Effector memory CD8-positive, alpha-beta T cell (primary cell): Measurements from ENCODE around the gene HMX1.
A peak's percentile ranks its signal among the peaks of the same experiment; 100 is the strongest.

Experiments
- ATAC-seq: fragments of 150-1000 bp; cut with Tn5 transposase; replicated peaks from 2 replicates; pipeline ENCODE4 v1.10.0; 2021; ENCODE audit warnings: mild to moderate bottlenecking, moderate library complexity
- DNase-seq, 3 experiments: peaks; one replicate each; pipeline ENCODE4 v3.0.0; 2021
- H3K27ac Mint-ChIP-seq, 2 donors: one replicate each; pipeline ENCODE4 v1.8.0; 2022; ENCODE audit warnings: mild to moderate bottlenecking in 2 of 2, mixed read lengths in 2 of 2, moderate library complexity in 2 of 2
- H3K27me3 Mint-ChIP-seq, 2 donors: one replicate each; pipeline ENCODE4 v1.8.0; 2022; ENCODE audit warnings: mixed read lengths in 2 of 2
- H3K36me3 Mint-ChIP-seq: one replicate; pipeline ENCODE4 v1.8.0; 2022; ENCODE audit warnings: mild to moderate bottlenecking, moderate library complexity, mixed read lengths; ENCODE audit not compliant: insufficient read depth
- H3K4me1 Mint-ChIP-seq, 2 donors: one replicate each; pipeline ENCODE4 v1.8.0; 2022; ENCODE audit warnings: low read depth in 2 of 2, mixed read lengths in 2 of 2
- H3K4me3 Mint-ChIP-seq, 2 donors: one replicate each; pipeline ENCODE4 v1.8.0; 2022; ENCODE audit warnings: mild to moderate bottlenecking in 2 of 2, mixed read lengths in 2 of 2, moderate library complexity in 2 of 2
- H3K9me3 Mint-ChIP-seq, 2 donors: one replicate each; pipeline ENCODE4 v1.8.0; 2022; ENCODE audit warnings: mixed read lengths in 2 of 2

Gene HMX1

DNA sequence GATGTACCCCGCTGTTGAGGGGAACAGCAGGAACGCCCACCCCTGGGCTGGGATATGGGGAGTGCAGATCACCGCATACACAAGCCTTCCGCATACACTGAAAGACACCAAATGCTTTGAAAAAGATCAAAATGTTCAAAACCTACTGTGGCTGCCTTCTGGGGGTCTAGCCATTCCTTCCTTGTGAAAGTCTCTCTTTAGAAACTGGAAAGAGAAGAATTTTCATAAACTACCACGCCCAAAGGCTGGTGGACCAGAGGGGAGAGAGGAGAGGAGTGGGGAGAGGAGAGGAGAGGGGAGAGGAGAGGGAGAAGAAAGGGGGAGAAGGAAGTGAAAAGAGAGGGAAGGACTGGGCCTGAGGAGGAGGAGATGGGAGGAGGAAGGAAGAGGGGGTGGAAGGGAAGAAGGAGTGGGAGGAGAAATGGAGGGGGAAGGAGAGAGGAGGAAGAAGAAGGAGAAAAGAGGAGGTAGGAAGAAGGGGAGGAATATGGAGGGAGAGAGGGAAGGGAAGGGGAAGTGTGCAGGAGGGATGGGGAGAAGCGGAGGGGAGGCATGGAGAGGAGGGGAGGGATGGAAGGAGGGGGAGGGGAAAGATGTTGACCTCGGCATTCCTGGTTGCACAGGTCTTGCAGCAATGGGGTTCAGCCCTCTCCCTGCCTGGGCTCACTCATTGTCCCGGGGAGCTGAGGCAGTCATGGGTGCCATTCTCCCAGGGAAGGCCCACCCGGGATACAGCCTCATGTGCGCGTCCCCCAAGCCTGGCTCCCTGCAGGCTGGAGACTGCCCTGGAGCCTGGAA lies 5.5 kb upstream of the HMX1 start:
- no peak for DNase-seq
- Mint-ChIP-seq H3K36me3 (no peaks in the 10 kb centered on the region), H3K9me3 (no peaks in the 10 kb centered on the region), H3K27me3 (peaks cover 62 to 98% of the 10 kb centered on the region in 2 donors), H3K4me3 (no peak overlapping the region), H3K27ac (no peak overlapping the region), H3K4me1 (peaks cover 7 to 9% of the 10 kb centered on the region in 2 donors)
- ATAC-seq = no peak

GRCh38 chr4:8874896-8875680 lies 3.4 kb upstream of the HMX1 start:
- H3K27me3 Mint-ChIP-seq = peaks cover 58 to 92% of the 10 kb centered on the region in 2 donors
- no peak for ATAC-seq
- no peaks in the 10 kb centered on the region for H3K36me3 Mint-ChIP-seq

DNA sequence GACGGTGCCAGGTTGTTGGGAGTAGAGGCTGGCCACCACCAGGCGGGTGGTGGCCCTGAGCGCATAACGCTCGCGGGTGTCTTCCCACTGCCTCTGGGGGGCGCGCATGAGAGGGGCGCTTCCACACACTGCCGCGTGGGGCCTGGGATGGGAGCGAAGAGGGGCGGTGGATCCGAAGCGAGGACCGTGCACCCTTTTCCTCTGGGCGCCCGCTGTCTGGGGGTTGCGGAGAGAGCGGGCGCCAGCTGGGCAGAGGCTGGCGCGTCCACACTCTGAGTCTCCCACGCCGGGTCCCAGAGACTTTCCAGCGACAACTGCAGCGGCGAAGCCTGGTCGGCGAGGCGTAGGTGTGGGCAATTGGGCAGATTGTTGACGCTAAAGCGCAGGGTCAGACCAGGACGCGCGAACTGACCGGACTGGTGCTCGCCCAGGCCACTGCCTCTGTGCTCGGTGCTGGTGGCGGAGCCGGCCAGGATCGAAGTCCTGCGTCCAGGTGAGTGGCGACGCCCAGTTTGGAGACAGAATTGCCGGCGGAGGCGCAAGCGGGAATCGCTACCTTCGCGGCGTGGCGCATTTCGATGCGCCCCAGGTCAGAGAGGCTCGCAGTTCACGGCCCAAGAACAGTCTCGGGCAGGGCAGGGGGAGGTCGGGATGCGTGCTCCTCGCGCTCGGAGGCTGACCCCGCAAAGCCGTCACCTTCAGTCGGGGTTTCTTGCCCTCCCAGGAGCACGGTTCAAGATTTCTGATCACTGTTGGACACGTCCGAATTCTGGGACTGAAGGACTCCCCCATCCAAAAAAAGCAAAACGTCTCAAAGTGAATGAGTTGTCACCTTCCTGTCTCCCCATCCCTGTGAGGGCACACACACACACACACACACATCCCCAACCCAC lies 2.6 kb upstream of the HMX1 start:
- Mint-ChIP-seq H3K36me3 (no peaks in the 10 kb centered on the region), H3K9me3 (no peaks in the 10 kb centered on the region), H3K4me3 (no peak overlapping the region), H3K27ac (no peak overlapping the region), H3K4me1 (peaks cover 7 to 10% of the 10 kb centered on the region in 2 donors), H3K27me3 (peaks cover 62 to 92% of the 10 kb centered on the region in 2 donors)
- no peak for DNase-seq
- no peak for ATAC-seq

More at GRCh38 chr4:8874896-8875680, 3.4 kb upstream of the HMX1 start:
- Mint-ChIP-seq H3K27ac (no peak overlapping the region), H3K4me1 (peaks cover 7 to 10% of the 10 kb centered on the region in 2 donors), H3K4me3 (peak overlapping the region in 1 of 2 donors; percentile 2), H3K9me3 (no peaks in the 10 kb centered on the region)
- DNase-seq = no peak

DNA sequence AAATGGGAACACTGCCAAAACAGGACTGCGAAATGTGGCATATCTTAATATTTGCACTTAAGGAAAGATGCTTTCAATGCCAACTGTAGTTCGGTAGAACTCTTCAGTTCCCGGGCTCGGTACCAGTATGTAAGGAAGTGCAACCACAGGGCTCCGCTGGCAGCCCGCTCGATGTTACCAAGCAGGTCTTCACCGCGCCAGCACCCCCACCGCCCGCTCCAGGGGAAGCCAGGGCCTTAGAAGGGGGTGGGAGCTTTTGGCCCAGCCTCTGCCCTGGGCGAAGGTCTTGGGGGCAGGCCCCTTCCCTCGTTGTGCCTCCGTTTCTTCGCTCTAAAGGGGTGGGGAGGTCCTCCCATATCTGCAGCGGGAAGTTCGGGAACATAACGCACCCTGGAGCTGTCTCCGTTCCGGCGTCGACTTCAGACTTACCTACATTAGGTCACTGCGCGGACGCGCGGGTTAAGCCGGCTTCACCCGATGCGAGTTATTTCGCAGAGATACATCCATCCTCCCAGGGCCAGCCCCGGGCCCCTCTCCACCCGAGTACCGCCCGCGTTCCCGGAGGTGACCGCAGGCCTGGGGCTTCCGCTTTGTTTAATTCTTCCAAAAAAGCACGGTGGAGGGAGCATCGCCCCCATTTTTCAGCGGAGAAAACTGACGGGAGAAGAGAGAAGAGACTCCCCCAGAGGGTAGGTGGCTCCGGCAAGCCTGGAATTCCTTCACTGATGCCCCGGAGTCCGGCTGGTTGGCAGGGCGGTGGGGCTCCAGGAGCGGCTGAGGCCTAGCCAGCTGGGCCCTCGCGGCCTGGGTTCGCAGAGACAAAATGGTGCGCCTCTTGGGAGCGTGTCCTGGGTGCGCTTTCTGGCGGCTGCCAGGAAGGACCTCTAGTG lies 1.0 kb upstream of the HMX1 start:
- H3K27me3 Mint-ChIP-seq = peaks cover 59 to 90% of the 10 kb centered on the region in 2 donors
- H3K9me3 Mint-ChIP-seq = no peaks in the 10 kb centered on the region
- no peak overlapping the region for H3K4me3 Mint-ChIP-seq
- no peaks in the 10 kb centered on the region for H3K36me3 Mint-ChIP-seq
- H3K27ac Mint-ChIP-seq = no peak overlapping the region
- no peak for DNase-seq
- peaks cover 7% of the 10 kb centered on the region in 2 donors for H3K4me1 Mint-ChIP-seq
- ATAC-seq = no peak

DNA sequence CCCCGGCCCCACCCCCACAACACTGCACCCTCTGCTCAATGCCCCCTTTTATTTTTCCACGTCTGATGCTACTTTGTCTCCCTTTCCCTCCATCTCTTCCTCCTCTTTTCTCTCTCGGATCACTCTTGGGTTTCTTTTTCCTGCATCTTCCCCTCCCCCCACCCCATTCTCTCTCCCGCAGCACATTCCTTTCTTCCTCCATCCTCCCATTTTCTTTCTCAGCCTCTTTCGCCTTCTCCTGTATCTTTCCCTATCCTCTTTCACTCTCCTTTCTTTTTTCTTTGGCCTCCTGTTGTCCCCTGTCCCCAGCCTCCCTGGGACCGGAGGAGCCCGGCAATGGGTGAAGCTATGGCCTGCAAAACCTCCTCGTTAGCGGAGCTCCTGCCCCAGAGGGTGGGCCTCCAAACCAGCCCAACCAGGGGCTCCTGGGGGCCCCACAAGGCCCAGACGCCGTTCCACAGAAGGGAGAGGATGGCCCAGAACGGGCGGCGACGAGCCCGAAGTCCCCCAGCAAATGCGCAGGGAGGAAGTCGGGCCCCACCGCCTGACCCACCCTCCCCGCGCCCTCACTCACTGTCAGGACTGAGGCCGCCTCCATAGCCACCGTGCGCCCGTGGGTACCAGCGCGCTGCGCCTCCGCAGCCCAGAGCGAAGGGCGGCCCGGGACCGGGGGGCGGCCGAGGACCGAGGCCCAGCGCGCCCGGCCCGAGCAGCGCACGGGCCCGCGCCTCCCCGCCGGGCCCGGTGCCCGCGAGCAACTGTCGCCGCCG lies 807 bp downstream of the HMX1 start:
- no peak overlapping the region for H3K4me3 Mint-ChIP-seq

DNA sequence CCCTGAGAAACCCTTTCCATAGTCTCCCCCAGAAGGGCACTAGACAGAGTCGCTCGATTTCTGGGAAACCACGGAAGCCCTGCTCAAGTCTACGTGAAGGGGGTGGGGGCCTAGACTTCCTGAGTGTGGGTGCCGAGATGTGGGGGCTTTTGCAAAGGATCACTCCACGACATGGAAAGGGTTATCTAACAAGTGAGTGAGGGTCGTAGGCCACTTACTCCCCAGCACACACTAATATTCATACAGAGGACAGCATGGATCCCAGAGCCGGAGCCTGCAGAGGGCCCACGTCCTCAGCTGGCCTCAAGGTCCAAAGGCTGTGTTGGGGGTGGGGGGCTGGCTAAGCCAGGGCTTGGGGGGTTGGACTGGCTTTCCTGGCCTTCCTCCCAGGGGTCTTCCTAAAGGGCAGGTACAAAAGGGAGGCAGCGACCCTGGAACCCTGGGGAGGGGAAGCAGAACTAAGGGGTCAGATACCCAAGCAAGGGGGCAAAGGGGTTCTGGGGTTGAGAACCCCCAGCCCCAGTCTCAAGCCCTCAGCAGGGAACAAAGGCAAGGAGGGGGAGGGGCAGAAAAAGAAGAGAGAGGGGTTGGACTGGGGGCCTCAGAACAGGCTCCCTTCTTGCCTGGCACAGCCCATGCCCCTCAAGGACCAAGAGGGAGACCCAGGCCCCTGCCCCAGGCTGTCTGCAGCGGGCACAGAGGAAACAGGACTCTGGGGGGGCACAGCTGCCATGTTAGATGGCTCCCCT lies 1.6 kb downstream of the HMX1 start:
- no peak overlapping the region for H3K27ac Mint-ChIP-seq
- peaks cover 7 to 11% of the 10 kb centered on the region in 2 donors for H3K4me1 Mint-ChIP-seq
- H3K9me3 Mint-ChIP-seq = no peaks in the 10 kb centered on the region
- no peaks in the 10 kb centered on the region for H3K36me3 Mint-ChIP-seq
- ATAC-seq (no peak), DNase-seq (no peak)
- H3K4me3 Mint-ChIP-seq = no peak overlapping the region
- peaks cover 49 to 86% of the 10 kb centered on the region in 2 donors for H3K27me3 Mint-ChIP-seq

More for the DNA sequence above, 807 bp downstream of the HMX1 start:
- DNase-seq (no peak), ATAC-seq (no peak)
- Mint-ChIP-seq H3K36me3 (no peaks in the 10 kb centered on the region), H3K27me3 (peaks cover 56 to 86% of the 10 kb centered on the region in 2 donors), H3K9me3 (no peaks in the 10 kb centered on the region), H3K4me1 (peaks cover 10 to 14% of the 10 kb centered on the region in 2 donors), H3K27ac (no peak overlapping the region)

DNA sequence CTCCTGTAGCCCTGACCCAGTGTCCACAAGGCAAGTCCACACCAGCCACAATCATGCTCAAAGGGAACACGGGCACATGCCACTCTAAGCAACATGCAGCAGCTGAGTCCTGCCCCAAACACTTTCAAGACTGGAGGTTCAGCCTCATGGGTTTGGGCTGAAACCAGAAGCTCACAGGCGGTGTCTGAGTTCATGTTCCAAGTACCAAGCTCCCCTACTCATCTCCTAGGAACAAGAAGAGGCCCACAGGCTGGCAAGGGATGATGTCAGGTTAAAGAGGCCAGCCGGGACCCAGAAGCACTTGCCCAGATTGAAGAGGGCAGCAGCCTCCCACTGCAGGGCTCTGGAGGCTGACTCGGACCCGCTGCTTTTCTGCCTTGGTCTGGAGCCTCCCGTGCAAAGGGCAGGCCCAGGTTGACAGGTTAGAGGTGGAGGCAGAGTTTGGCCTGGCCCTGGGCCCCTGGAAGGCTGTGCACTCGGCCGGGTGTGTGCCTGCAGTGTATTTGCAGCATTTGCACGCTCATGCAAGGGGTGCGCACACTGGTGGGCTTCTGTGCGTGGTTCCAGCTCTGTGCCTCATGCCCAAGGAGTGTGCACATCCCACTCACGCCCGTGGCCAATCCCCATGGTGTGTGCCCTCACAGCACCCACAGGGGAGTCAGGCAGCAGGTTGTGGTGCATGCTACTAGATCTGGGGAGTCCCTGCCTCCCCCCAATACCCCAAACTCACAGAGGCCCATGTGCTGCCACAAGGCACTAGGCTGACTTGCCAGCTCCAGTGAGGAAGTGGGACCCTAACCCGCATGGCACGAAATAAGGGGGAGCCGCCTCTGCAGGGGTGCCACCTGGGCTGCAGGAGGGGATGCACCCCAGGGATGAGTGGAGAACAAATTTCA lies 2.4 kb downstream of the HMX1 start:
- Mint-ChIP-seq H3K4me3 (no peak overlapping the region), H3K27ac (no peak overlapping the region), H3K27me3 (peaks cover 50 to 86% of the 10 kb centered on the region in 2 donors), H3K4me1 (peaks cover 4 to 8% of the 10 kb centered on the region in 2 donors), H3K36me3 (no peaks in the 10 kb centered on the region), H3K9me3 (no peaks in the 10 kb centered on the region)
- DNase-seq (no peak), ATAC-seq (no peak)

DNA sequence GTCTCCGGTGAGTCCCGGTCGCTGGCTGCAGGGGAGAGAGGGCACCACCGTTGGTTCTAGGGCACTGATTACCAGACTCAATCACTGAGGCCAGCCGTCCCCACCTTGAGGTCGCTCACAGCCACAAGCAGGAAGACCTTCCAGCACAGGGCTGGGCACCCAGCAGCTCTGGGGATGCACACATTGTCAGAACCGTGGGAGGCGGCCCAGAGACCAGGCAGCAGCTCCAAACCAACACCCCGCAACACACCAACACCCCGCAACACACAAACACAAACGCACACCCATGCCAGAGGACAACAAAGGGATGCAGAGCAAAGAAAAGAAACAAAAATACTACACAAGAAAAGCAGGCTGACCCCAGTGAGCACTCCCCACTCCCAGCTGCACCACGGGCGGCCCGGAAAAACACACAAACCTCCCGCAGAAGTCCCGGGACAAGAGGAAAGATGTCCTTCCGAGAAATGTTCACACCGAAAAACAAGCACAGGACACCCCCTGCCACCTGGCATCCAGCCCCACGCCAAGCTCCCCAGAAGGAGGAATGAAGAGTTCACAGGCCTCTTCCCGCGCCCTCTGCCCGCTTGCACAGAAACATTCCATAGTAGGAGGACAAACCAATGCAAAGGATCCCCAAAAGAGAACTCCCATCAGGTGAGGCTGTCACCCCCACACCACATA lies 3.2 kb downstream of the HMX1 start:
- Mint-ChIP-seq H3K27me3 (peaks cover 55 to 86% of the 10 kb centered on the region in 2 donors), H3K27ac (no peak overlapping the region)
- ATAC-seq = no peak

DNA sequence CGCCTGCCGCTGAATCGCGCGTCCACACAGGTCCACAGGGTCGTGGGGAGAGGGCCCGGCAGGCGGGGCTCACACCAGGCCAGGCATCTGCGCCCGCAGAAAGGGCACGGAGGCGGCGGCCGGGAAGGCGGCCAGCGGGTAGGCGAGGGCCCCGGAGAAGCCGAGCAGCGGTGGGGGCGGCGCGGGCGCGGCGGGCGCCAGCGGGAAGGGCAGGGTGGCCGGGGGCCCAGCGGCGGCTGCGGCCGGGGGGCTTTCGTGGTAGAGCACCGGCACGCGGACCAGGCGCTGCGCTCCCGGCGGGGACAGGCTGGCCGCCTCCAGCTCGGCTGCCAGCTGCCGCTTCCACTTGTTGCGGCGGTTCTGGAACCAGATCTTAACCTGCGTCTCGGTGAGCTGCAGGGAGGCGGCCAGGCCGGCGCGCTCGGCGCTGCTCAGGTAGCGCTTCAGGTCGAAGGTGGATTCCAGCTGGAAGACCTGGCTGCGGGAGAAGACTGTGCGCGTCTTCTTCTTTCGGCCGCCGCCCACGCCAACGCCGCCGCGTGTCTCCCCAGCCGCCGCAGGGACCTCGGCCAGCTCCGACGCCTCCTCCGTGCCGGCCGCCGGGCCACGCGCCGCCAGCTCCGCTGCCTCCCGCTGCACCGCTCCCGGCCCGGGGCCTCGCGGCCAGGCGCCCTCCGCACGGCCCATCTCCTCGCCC lies 3.9 kb downstream of the HMX1 start:
- Mint-ChIP-seq H3K27me3 (peaks cover 58 to 86% of the 10 kb centered on the region in 2 donors), H3K36me3 (no peaks in the 10 kb centered on the region), H3K4me3 (no peak overlapping the region), H3K9me3 (no peaks in the 10 kb centered on the region), H3K4me1 (peaks cover 4 to 8% of the 10 kb centered on the region in 2 donors), H3K27ac (no peak overlapping the region)
- no peak for DNase-seq
- no peak for ATAC-seq

More for the DNA sequence above, 3.2 kb downstream of the HMX1 start:
- Mint-ChIP-seq H3K4me1 (peaks cover 4 to 8% of the 10 kb centered on the region in 2 donors), H3K4me3 (no peak overlapping the region), H3K36me3 (no peaks in the 10 kb centered on the region), H3K9me3 (no peaks in the 10 kb centered on the region)
- DNase-seq = no peak
